Amniotic stem cell (primary cell): ENCODE data around the gene MAPT.

Source experiments
- DNase-seq: peaks from one replicate; lab custom pipeline; 2025; lab: John Stamatoyannopoulos, UW

The MAPT gene

GRCh38 chr17:45973946-45974859 is 79.8 kb downstream of the MAPT start:
- no peak for DNase-seq

DNA sequence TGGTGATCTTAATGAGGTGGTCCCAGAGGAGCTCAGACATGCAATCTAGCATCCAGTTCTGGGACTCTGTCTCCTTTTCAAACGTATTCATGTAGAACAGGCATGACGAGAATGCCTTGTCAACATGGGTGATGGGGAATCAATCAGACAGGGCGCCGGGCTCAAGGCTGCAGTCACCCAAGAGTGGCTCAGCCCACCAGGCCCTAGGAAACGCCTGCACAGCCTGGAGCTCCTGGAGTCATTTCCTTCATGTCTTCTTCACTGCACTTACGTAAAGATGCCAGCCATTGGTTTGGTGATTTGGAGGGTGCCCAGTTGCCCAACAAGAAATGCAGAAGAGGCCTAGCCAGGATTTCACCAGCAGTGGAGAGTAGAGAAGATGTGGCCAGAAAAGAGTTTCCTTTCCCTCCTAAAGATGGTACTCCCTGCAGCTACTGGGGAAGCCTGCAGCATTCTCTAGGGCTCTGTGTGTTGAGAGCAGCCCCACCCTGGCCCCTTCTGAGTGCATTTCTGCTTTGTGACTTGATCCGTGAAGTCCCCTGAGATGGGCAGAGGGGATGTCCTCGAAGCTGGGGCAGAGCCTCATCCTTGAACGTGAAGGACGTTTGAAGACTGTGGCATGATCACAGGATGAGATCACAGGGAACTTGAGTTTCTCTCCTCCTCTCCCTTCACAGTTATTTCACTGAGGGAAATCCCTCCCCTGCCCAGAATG is 80.7 kb downstream of the MAPT start:
- DNase-seq: no peak

GRCh38 chr17:45975640-45976295 is 81.4 kb downstream of the MAPT start:
- no peak for DNase-seq

DNA sequence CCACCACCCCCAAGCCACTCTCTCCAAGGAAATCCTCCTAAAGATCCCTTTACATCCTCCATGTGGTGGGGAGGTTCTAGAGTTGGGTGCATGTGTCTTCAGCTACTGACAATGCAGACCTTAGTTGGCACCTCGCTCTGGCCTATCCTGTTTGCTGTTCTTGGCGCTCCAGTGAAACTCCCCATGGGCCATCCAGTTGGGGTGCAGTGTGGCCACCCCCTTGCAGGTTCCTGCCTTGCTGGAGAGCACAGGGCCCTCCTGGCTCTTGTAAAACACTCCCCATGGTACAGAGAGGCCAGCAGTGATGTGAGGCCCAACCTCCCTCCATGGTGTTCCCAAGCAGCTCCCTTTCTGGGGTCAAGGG is 82.0 kb downstream of the MAPT start:
- DNase-seq: no peak

DNA sequence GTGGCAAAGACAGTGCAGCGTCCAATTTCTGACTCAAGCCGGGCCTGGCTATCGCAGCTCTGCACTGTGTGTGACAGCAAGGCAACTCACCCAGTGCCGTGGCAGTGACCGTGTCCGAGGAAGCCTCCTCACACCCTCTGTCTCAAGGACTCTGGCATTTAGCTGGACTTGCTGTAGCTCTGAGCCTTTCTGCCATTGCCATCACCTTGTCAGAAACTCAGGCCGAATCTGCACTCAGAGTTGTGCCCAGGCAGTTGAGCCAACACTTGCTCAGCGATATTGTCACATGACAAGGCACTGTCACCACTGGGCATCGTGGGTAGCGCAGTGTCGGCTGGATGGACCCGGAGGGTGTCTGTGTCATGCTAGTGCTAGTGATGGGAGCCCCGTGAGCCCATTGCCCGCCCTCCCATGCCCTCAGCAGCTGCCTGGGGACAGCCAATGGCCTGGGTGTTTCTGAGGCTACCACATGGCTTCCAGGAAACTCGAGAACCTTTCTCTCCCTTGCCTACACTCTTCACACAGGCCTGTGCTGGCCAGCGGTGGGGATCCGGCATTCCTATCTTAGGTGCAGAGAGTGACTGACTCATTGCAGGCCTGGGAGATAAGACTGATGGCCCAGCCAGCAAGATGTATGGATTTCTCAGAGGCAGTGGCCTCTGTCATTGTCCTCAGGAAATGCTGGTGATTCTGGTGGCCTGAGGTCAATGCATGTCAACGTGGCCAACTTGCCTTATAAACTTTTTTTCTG is 82.6 kb downstream of the MAPT start:
- DNase-seq: no peak

- no peak for DNase-seq
These were observed 83.1 kb downstream of the MAPT start for GRCh38 chr17:45977506-45977824.

DNA sequence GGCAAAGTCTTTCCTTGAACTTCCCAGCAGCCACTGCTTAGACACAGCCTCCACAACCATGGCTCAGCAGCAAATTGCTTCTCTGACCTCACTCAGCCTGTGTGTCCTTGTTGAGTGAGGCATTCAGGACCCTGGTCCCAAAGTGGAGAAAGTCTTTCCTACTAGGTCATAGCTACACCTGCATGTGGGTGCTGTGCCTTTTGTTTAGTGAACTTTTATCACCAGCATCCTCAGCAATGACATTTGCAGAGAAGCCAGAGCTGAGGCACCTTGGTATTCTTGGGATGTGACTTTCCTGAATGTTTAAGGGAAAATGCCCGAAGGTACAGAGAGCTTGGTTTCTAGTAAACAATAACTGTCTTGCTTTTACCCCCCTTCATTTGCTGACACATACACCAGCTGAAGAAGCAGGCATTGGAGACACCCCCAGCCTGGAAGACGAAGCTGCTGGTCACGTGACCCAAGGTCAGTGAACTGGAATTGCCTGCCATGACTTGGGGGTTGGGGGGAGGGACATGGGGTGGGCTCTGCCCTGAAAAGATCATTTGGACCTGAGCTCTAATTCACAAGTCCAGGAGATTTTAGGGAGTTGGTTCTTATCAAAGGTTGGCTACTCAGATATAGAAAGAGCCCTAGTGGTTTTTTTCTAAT is 83.7 kb downstream of the MAPT start:
- no peak for DNase-seq

DNA sequence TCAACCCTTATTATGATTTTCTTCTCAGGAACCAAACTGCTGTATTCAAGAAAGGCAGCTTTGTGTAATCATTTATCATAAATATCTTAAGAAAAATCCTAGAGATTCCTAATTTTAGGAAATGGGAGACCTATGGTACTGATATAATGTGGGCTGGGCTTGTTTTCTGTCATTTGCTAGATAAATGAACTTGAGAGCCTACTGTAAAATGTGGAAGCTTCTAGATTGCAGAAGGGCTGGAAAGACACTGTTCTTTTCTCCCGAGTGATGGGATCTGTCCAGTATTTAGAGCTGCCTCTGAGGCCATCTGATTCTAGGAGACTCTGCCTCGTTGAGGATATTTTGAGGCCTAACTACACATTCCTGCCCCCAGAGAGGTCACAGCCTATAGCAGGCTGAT is 84.8 kb downstream of the MAPT start:
- no peak for DNase-seq

- DNase-seq: no peak
These were observed 86.5 kb downstream of the MAPT start for GRCh38 chr17:45980855-45981254.

GRCh38 chr17:45981306-45981705 is 87.0 kb downstream of the MAPT start:
- no peak for DNase-seq

GRCh38 chr17:45982791-45983613 is 88.6 kb downstream of the MAPT start:
- DNase-seq: no peak

GRCh38 chr17:45983614-45984310 is 89.4 kb downstream of the MAPT start:
- no peak for DNase-seq

DNA sequence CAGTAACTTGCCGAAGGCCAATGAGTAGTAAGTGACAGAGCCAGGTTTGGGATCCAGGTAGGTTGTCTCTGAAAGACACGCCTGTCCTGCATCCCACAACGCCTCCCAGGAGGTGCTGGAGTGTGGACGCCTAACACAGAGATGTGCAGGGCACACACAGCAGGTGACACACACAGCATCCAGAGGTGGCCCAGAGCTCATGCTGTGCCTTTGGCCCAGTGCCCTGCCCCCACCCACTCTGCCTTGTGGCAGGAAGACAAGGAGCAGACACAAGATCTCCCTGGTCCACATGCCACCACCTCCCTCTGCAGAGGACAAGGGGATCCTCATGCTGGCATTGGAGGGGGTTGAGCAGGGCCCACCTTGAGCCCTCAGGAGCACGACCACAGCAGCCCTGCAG is 90.0 kb downstream of the MAPT start:
- DNase-seq: no peak

GRCh38 chr17:45985447-45985846 is 91.1 kb downstream of the MAPT start:
- no peak for DNase-seq

GRCh38 chr17:45986056-45986455 is 91.7 kb downstream of the MAPT start:
- no peak for DNase-seq

DNA sequence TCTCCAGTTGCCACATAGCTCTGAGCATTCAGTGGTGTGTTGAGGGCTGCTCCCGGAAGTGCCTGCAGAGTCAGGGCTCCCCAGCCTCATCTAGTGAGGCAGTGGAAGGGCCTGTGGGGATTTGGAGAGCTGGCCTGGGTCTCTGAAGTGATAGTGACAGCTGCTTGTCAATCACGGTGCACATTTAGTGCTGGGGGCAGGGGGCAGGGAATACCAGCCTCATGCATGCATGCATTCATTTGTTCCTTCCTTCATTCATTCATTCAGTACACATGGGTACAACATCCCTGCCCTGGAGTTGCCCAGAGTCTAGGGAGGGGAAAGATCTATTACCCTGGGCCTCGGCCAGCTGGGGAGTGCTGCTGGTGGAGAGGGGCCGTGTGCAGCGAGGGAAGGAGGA is 93.4 kb downstream of the MAPT start:
- no peak for DNase-seq

GRCh38 chr17:45989759-45990158 is 95.4 kb downstream of the MAPT start:
- no peak for DNase-seq

DNA sequence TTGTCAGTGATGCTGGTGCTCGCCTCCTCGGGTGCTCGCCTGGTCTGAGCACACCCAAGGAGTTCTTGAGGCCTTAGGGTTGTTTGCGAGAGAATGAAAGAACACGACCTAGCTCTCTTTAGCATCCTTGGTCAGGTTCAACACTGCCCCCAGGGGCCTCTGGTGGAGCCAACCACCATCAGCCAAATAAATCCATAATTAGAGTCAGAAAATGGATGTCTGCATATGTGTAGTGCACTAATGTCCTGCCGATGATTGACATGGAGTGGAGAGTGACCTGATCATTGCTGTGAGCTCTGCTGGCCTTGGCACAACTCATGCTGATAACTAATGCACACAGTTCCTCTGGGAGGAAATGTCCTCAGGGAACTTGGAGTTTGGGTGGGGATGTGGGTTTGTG is 96.5 kb downstream of the MAPT start:
- DNase-seq: no peak

- no peak for DNase-seq
These were observed 97.0 kb downstream of the MAPT start for GRCh38 chr17:45991341-45991740.

DNA sequence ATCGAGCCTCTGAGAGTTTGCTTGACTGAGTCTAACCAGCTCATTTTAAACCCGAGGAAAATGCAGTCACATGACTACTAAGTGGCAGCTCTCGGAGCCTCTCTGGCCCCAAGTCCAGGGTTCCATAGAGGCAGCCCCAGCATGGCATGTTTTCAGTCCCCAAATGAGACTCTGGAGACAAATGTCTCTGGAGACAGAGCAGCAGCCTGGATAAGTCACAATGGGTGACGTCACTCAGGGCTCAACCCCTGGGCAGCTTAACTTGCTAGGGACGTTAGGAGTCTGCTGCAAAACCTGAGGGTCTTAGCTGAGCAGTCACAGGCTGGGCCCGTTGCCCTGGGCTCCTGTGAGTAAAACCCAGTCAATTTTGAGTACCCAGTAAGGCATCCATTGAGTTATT is 97.8 kb downstream of the MAPT start:
- no peak for DNase-seq
